ENCODE data around the gene GGACT.
"Not testable (repeated sequence)": the region's sequence is repeated elsewhere in the genome, so short reads cannot be mapped to it uniquely, and the experiment has no call there.

GGACT gene

GRCh38 chr13:100588331-100589177 lies at the start of gene GGACT:
TSS of gene GGACT (minus strand) at chr13:100588789. CDS start at chr13:100532591, 56,198 bp downstream.
- peak; percentile 71 for DNase-seq (ENCODE audit: low read depth)

GRCh38 chr13:100637796-100638195 lies 49.2 kb upstream of the GGACT start:
- DNase-seq (ENCODE audit: low read depth) = no peak

- DNase-seq (ENCODE audit: low read depth) = no peak
These were observed 48.8 kb upstream of the GGACT start for GRCh38 chr13:100637380-100637779.

GRCh38 chr13:100636441-100636840 lies 47.9 kb upstream of the GGACT start:
- no peak for DNase-seq (ENCODE audit: low read depth)

GRCh38 chr13:100636004-100636403 lies 47.4 kb upstream of the GGACT start:
- DNase-seq (ENCODE audit: low read depth) = no peak

- no peak for DNase-seq (ENCODE audit: low read depth)
These were observed 46.1 kb upstream of the GGACT start for GRCh38 chr13:100634696-100635095.

- DNase-seq (ENCODE audit: low read depth) = no peak
These were observed 44.9 kb upstream of the GGACT start for GRCh38 chr13:100633461-100633860.

- no peak for DNase-seq (ENCODE audit: low read depth)
These were observed 42.0 kb upstream of the GGACT start for GRCh38 chr13:100630555-100630954.

GRCh38 chr13:100627120-100627519 lies 38.5 kb upstream of the GGACT start:
- no peak for DNase-seq (ENCODE audit: low read depth)

- no peak for DNase-seq (ENCODE audit: low read depth)
These were observed 36.9 kb upstream of the GGACT start for GRCh38 chr13:100625447-100625846.

GRCh38 chr13:100620792-100621191 lies 32.2 kb upstream of the GGACT start:
- no peak for DNase-seq (ENCODE audit: low read depth)

- DNase-seq (ENCODE audit: low read depth) = no peak
These were observed 31.4 kb upstream of the GGACT start for GRCh38 chr13:100619940-100620339.

- not testable (repeated sequence) for DNase-seq (ENCODE audit: low read depth)
These were observed 30.3 kb upstream of the GGACT start for GRCh38 chr13:100618897-100619296.

GRCh38 chr13:100613031-100613430 lies 24.4 kb upstream of the GGACT start:
- no peak for DNase-seq (ENCODE audit: low read depth)

GRCh38 chr13:100611678-100612492 lies 23.3 kb upstream of the GGACT start:
- DNase-seq (ENCODE audit: low read depth) = no peak

GRCh38 chr13:100610391-100611347 lies 22.1 kb upstream of the GGACT start:
- DNase-seq (ENCODE audit: low read depth) = no peak

GRCh38 chr13:100608906-100609305 lies 20.3 kb upstream of the GGACT start:
- DNase-seq (ENCODE audit: low read depth) = no peak

- DNase-seq (ENCODE audit: low read depth) = no peak
These were observed 19.9 kb upstream of the GGACT start for GRCh38 chr13:100608489-100608888.

- no peak for DNase-seq (ENCODE audit: low read depth)
These were observed 16.5 kb upstream of the GGACT start for GRCh38 chr13:100604918-100605710.

- no peak for DNase-seq (ENCODE audit: low read depth)
These were observed 14.0 kb upstream of the GGACT start for GRCh38 chr13:100602493-100603111.

GRCh38 chr13:100601716-100602115 lies 13.1 kb upstream of the GGACT start:
- no peak for DNase-seq (ENCODE audit: low read depth)
